ENCODE measurements around the gene OR5B17.
"Not testable (repeated sequence)": the region's sequence is repeated elsewhere in the genome, so short reads cannot be mapped to it uniquely, and the experiment has no call there.

The OR5B17 gene

GRCh38 chr11:58358969-58359368 lies at the start of gene OR5B17:
Gene OR5B17 (minus strand): TSS chr11:58359069. CDS start chr11:58359069, 0 bp downstream.
- DNase-seq: no peak

- no peak for DNase-seq
These were observed 47.9 kb upstream of the OR5B17 start, which contains the start of gene OR5B3 for GRCh38 chr11:58406774-58407173. Gene OR5B3 (minus strand): TSS chr11:58406874. CDS start chr11:58403409, 3,465 bp downstream.

GRCh38 chr11:58399622-58400021 lies 40.8 kb upstream of the OR5B17 start:
- DNase-seq: not testable (repeated sequence)

GRCh38 chr11:58395581-58395980 lies 36.7 kb upstream of the OR5B17 start:
- no peak for DNase-seq

DNA sequence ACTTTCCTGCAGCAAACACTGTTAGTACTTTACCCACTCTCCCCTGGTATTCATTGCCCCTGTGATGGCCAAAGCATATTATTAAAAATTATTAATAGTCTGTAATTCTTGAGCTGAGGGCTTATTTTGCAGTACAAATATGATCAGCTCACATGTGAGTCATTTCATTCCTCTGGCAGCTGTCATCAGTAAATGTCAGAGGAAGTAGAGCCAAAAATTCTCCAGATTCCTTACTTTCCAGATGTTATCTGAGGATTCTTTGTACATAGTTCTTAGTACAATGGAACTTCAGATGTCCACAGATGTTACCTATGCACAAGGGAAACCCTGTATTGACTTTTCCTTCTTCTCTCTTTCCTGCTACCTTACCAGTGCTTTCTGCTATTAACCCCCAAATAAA lies 35.3 kb upstream of the OR5B17 start:
- no peak for DNase-seq

GRCh38 chr11:58392746-58393145 lies 33.9 kb upstream of the OR5B17 start:
- no peak for DNase-seq

- DNase-seq: no peak
These were observed 33.0 kb upstream of the OR5B17 start for GRCh38 chr11:58391879-58392278.

DNA sequence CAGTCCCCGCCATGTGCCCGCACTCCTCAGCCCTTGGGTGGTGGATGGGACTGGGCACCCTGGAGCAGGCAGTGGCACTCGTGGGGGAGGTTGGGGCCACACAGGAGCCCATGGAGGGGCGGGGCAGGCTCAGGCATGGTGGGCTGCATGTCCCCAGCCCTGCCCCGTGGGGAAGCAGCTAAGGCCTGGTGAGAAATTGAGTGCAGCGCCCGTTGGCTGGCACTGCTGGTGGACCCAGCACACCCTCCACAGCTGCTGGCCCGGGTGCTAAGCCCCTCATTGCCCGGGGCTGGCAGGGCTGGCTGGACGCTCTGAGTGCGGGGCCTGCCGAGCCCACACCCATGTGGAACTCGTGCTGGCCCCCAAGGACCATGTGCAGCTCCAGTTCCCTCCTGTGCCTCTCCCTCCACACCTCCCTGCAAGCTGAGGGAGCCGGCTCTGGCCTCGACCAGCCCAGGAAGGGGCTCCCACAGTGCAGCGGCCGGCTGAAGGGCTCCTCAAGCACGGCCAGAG lies 31.7 kb upstream of the OR5B17 start:
- no peak for DNase-seq

DNA sequence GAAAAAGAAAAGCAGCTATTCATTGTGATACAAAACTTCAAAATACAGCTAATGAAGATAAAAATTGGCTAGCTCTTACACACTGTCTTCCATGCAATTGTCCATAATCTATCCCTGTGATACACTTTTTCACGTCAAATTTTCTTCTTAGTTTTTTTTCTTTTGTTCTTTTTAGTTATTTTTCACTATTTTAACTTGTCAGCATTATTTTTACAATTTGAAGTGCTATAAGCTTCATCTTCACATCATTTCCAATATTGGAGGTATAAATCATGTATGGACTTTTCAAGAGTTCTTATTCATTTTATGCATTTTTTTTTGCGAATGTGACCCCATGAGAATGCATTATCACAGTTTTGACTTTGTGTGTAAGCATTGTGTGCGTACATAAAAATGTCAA lies 4.1 kb downstream of the OR5B17 start:
- no peak for DNase-seq

- DNase-seq: no peak
These were observed 13.7 kb downstream of the OR5B17 start for GRCh38 chr11:58345204-58345603.

GRCh38 chr11:58334708-58335107 lies 24.2 kb downstream of the OR5B17 start:
- DNase-seq: no peak

DNA sequence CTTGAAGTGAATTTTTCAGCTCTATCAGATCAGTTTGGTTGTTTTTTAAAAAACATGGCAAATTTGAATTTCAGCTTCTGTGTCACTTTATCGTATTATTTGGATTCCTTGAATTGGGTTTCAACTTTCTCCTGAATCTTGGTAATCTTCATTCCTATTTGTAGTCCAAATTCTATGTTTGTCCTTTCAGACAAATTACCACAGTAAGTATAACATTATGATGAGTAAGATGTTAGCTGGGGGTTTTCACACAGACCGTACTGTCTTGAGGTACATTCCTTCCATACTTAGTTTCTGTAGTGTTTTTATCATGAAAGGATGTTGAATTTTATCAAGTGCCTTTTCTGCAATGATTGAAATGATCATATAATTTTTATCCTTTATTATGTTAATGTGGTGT lies 28.0 kb downstream of the OR5B17 start:
- DNase-seq: no peak

- DNase-seq: no peak
These were observed 40.3 kb downstream of the OR5B17 start for GRCh38 chr11:58318532-58318931.

DNA sequence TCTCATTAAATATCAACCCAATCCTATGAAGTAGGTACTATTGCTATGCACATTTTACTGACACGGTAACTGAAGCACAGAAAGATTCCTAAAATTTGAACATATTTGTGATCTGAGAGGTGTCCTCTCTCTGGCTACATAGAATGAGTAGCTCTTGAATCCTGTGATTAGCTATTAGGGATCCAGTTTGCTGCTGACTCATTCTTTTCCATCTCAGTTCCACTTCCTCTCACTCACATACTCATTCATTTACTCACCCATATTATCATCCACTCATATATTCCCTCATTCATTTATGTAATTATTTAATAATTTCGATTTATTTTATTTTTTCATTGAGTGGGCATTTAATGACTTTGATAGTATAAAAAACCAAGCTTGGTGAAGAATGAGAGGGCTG lies 42.7 kb downstream of the OR5B17 start:
- DNase-seq: no peak

Data from NCI-H774 (cell line).